OCI-LY3 (cell line): ENCODE data around the gene MRNIP.

Source experiments
- EZH2phosphoT487 ChIP-seq: fragments of 200-600 bp; shearing (Covaris generic); IDR thresholded peaks from 2 replicates; pipeline ENCODE4 v1.6.1; 2018; ENCODE audit warnings: antibody characterized with exemption, mixed run types, low read depth
- TF ChIP-seq, protein P1 (sequence below): fragments of 200-600, 300-600 bp; sonication (generic); IDR thresholded peaks from 2 replicates; pipeline ENCODE4 v1.5.1; 2014; ENCODE audit warnings: antibody characterized with exemption, low read length, low read depth

DNA sequence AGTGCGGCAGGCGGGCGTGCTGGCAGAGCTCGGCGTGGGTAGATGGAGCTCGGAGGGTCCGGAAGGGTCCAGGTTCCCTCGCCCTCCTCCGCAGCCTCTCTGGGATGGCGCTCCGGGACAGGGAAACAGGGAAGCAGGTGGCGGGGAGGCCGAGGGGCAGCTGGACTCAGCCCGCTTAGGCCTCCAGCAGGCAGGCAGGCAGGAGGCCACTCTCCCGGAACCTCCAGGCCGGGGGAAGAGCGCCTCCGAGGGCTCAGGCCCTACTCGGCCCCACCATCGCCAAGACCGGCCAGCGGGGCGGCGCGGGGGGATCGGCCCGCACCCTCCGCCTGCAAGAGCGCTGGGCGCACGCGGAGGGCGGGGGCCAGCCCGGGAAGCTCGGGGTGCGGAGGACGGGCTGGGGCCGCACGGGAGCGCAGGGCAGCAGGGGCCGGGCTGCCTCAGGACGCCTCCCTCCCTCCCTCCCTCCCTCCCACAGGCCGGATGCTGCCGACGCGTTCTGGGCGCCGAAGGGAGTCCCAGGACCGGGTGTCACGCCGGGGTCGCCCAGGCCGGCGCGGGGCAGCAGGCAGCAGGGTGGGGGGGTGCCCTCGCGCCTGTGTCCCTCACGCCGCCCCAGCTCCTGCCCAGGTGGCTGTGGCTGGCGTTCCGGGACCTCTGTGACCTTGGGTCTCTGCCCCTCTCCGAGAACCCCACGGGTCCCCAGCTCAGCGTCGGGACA, 52.9 kb downstream of the MRNIP start:
- TF ChIP-seq, protein P1, sequence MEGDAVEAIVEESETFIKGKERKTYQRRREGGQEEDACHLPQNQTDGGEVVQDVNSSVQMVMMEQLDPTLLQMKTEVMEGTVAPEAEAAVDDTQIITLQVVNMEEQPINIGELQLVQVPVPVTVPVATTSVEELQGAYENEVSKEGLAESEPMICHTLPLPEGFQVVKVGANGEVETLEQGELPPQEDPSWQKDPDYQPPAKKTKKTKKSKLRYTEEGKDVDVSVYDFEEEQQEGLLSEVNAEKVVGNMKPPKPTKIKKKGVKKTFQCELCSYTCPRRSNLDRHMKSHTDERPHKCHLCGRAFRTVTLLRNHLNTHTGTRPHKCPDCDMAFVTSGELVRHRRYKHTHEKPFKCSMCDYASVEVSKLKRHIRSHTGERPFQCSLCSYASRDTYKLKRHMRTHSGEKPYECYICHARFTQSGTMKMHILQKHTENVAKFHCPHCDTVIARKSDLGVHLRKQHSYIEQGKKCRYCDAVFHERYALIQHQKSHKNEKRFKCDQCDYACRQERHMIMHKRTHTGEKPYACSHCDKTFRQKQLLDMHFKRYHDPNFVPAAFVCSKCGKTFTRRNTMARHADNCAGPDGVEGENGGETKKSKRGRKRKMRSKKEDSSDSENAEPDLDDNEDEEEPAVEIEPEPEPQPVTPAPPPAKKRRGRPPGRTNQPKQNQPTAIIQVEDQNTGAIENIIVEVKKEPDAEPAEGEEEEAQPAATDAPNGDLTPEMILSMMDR: no peak
- no peak for TF ChIP-seq EZH2phosphoT487
